HG02840 (cell line): ENCODE data around the gene TRIM65.

Experiments used
- ATAC-seq: cut with Tn5 transposase; IDR thresholded peaks from one replicate; pipeline ENCODE4 v1.9.1; 2021; ENCODE audit warnings: mild to moderate bottlenecking, moderate library complexity, moderate number of reproducible peaks; ENCODE audit not compliant: unreplicated experiment, low FRiP score

Gene TRIM65

DNA sequence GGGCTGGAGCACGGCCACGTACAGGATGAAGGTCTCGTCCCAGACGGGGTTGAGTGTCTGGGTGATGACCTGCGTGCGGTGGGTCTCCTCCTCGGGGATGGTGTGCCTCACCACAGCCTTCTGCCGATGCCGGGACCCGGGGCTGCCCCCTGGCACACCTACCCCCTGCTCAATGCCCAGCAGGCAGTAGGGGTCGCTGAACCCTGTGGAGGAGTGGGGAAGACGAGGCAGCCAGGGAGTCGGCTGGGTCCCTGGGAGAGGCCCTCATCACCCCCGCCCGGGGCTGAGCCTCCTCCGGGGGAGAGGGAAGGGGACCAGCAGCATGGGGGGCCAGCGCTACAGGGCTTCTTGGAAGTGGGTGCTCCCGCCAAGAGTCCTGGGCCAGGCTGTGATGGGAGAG is 54.3 kb downstream of the TRIM65 start:
- ATAC-seq, result no peak

DNA sequence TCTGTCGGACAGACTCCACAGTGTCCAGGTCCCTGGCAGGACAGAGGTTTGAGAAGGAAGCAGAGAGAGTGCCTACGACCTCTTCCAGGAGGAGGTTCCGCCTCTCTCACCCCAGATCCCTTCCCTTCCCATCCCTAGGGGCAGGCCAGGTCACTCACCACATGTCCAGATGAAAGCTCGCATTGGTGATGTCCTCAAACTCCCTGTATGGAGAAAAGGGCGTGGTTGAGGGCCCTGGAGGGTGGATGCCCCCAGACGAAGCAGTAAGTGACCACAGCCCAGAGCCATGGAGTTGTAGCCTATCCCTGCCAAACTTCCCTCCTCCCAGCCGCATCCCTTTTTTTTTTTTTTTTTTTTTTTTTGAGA is 56.0 kb downstream of the TRIM65 start:
- ATAC-seq, result no peak

DNA sequence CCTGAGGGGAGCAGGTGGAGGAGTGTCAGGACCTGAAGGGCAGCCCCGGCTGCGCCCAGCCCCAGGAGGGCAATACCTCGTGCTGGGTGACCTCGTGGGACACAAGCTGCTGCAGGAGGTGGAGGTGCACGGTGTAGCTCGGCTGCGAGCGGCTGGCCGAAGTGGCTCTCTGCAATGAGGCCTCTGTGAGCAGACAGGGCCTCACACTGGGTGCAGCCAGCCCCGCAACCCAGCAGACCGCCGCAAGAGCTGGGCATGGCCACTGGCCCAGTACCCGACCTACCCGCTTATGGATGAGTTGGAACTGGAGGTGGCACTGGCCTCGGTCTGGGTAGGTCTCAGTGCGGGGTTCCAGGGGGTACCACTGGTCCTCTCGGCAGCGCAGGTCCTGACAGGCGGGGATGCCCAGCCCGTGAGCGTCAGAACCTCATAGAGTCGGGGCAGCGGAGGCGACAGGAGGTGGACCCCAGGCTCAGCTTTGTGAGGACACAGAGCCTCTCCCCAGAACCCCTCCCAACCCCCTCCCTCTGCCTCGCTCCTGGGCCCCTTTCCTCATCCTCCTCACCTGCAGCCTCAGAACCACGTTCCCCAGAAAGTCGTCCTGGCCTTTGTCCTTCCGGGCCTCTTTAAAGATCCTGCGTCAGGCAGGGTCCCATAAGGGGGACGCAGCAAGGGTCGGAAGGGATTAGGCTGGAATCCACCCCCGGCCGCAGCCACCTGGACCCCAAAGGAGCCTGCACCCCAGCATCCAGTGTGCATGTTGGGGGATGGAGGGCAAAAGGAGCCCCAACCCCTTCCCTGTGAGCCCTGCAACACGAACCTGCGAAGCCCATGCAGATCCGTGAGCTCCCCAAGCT is 56.6 kb downstream of the TRIM65 start:
- no peak for ATAC-seq
